Measurements from ENCODE around the gene UMPS. TPM values are rescaled to one million over a fixed set of nuclear protein-coding genes. Genes with fewer than 3 reads are reported as not detected.
A peak's percentile ranks its signal among the peaks of the same experiment; 100 is the strongest.
"Not testable (repeated sequence)": the region's sequence is repeated elsewhere in the genome, so short reads cannot be mapped to it uniquely, and the experiment has no call there.

UMPS gene
- total RNA-seq, 1 donor from 2014 or later: 22.2 TPM

DNA sequence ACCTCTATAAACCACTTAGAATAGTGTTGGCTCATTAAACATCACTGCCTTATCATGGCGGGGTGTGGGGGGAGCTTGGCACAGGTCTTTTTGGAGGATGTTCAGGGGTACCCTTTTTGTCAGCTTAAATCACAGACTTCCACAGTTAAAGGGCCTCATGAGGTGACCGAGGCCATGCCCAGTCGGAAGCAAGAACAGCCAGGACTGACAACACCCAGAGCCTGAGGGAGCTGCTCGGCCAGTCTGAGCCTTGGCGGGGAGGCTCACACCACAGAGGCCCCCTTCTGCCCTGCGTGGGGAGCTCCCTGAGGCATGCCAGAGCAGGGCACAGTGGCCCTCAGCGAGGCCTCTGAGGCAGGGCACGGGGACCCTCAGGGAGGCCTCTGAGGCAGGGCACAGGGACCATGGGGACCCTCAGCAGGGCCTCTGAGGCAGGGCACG lies 49.5 kb downstream of the UMPS start:
- Histone ChIP-seq H3K27ac (peak overlapping the region; percentile 71), H3K4me1 (peaks cover 24% of the 10 kb centered on the region), H3K4me3 (no peak overlapping the region), H3K27me3 (no peaks in the 10 kb centered on the region), H3K36me3 (no peaks in the 10 kb centered on the region), H3K9me3 (no peaks in the 10 kb centered on the region)
- DNase-seq: peak; percentile 53
- intact Hi-C loops (cut with DNase I): no loop called here
- ATAC-seq: no peak
- TF ChIP-seq, protein P1, sequence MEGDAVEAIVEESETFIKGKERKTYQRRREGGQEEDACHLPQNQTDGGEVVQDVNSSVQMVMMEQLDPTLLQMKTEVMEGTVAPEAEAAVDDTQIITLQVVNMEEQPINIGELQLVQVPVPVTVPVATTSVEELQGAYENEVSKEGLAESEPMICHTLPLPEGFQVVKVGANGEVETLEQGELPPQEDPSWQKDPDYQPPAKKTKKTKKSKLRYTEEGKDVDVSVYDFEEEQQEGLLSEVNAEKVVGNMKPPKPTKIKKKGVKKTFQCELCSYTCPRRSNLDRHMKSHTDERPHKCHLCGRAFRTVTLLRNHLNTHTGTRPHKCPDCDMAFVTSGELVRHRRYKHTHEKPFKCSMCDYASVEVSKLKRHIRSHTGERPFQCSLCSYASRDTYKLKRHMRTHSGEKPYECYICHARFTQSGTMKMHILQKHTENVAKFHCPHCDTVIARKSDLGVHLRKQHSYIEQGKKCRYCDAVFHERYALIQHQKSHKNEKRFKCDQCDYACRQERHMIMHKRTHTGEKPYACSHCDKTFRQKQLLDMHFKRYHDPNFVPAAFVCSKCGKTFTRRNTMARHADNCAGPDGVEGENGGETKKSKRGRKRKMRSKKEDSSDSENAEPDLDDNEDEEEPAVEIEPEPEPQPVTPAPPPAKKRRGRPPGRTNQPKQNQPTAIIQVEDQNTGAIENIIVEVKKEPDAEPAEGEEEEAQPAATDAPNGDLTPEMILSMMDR (IDR thresholded peaks at IDR 0.05): no peak

DNA sequence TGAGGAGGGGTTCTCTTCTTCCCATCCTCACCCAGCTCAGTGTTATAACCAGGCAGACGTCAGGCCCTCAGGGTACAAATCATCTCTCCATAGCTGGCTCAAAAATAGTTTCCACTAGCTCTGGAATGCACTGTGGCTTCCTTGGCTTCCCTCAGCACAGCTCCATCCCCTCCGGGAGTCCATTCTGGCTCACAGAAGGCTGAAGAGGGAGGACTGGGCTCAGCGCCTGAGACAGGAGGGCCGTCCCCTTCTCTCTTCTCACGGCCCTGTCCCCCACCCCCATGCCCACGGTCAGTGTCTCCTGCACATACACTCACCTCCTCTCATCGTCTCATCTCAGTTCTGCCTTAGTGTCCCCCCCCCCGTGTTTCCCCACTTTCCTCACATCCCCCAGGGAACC lies 50.1 kb downstream of the UMPS start:
- Histone ChIP-seq H3K27ac (peak overlapping the region; percentile 71), H3K4me1 (peaks cover 22% of the 10 kb centered on the region), H3K4me3 (no peak overlapping the region), H3K36me3 (no peaks in the 10 kb centered on the region), H3K27me3 (no peaks in the 10 kb centered on the region), H3K9me3 (no peaks in the 10 kb centered on the region)
- intact Hi-C loops (cut with DNase I): no loop called here
- peak; percentile 42 for ATAC-seq
- TF ChIP-seq, protein P1 (IDR thresholded peaks at IDR 0.05): no peak
- peak; percentile 58 for DNase-seq

DNA sequence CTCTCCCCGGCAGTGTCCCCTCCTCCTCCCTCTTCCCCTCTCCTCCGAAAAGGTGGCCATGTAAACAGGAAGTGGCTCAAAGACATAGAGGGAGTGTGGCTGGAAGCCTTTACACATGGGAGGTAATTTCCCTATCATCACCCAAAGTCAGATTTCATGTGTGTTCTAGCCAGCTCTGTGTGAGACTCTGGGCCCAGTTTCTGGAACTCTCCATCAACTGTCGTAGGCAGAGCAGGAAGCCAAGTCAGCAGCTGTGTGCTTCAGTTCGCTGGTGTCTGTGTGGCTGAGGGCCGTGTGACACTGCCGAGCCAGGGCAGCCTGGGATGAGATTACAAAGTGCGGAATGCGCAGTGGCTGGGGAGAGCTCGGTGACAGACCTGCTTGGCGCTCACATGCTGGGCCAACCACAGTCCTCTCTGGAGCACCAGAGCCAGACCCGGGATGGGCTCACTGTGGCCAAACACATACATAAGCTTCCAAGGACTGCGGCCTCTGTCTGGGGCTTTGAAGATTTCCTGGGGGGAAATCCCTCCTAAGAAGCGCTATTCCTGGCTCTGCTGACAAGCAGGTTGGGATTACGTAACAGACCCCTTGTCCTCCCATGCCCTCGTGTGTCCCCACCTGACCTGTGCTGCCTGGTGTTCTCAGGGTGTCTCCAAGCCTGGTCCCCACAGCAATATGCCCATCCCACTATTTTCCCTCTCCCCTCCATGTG lies 50.7 kb downstream of the UMPS start:
- Histone ChIP-seq H3K27ac (peak overlapping the region; percentile 71), H3K4me1 (peaks cover 22% of the 10 kb centered on the region), H3K9me3 (no peaks in the 10 kb centered on the region), H3K4me3 (no peak overlapping the region), H3K36me3 (no peaks in the 10 kb centered on the region), H3K27me3 (no peaks in the 10 kb centered on the region)
- TF ChIP-seq, protein P1 (IDR thresholded peaks at IDR 0.05): no peak
- intact Hi-C loops (cut with DNase I): no loop called here
- ATAC-seq: peak; percentile 76
- DNase-seq: peak; percentile 67

DNA sequence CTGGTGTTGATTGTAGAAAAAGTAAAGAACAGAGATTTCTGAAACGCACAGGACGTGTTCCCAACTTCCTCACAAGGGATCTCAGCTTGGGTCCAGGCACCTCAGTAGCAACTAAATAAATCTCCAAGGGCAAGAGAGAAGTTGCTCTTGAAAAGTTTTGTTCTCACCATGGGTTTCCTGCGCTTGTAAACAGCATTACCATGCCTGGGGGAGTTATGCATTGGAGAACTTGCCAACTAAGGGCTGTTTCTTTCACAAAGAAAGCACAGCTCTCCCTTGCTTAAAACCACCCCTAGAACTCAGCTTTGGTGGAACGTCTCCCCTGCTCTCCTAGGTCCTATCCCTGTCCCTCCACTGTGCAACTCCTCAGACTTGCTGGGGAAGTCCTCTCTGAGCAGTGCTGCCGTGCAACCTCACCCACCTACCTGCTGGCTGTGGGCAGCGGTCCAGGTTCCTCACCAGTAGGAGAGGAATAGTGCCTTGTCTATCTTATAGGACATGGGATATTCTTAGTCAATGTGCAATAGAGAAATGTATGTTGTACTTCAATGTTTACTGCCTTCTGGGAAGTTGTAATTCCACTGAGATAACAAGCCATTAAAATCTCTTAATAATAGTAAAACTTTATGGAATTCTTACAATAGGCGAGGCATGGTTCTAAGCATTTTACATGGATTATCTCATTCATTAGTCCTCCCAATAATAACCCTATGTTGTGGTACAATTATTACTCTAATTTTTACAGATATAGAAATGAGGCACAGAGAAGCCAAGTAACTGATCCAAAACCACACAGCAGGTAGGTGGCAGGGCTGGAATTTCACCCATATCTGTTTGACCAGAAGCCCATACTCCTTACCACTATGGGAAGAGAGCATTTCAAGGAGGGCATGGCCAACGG lies 51.5 kb downstream of the UMPS start:
- intact Hi-C loops (cut with DNase I): no loop called here
- no peaks in the 10 kb centered on the region for H3K9me3 ChIP-seq
- peak; percentile 2 for DNase-seq
- peaks cover 24% of the 10 kb centered on the region for H3K4me1 ChIP-seq
- no peak overlapping the region for H3K4me3 ChIP-seq
- H3K27ac ChIP-seq: peak overlapping the region; percentile 71
- H3K27me3 ChIP-seq: no peaks in the 10 kb centered on the region
- no peaks in the 10 kb centered on the region for H3K36me3 ChIP-seq
- no peak for ATAC-seq
- TF ChIP-seq, protein P1 (IDR thresholded peaks at IDR 0.05): no peak

DNA sequence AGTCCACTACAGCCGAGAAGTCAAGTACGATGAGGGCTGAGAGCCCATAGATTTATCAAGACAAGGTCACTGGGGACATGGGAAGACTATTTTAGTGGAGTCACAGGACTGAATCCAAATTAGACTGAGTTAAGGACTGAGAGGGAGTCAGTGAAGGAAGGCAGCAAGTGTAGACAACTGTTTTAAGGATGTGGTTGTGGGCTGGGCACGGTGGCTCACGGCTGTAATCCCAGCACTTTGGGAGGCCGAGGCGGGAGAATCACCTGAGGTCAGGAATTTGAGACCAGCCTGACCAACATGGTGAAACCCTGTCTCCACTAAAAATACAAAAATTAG lies 52.1 kb downstream of the UMPS start:
- H3K27me3 ChIP-seq; H3K36me3 ChIP-seq; DNase-seq; H3K4me3 ChIP-seq; intact Hi-C loops (cut with DNase I); ATAC-seq; H3K27ac ChIP-seq; H3K9me3 ChIP-seq: not testable (repeated sequence)
- peaks cover 30% of the 10 kb centered on the region for H3K4me1 ChIP-seq

DNA sequence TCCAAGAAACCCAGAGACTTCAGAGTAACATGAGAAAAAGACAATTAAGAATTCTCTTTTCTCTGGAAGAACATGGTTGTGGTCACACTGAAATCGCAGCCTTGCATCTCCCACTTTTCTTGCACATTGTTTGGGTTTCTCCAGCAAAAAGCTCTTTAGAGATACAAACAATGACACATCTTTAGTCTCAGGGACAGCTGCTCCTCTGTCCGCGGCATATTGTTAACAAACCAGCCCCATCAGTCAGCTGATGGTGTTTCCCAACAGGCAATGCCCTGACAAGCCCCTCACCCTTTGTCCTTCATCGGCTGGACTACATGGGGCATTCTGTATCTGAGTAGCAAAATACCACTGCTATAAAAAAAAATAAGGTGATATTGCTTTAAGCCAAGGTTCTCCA lies 53.4 kb downstream of the UMPS start:
- peaks cover 33% of the 10 kb centered on the region for H3K4me1 ChIP-seq
- intact Hi-C loops (cut with DNase I): no loop called here
- no peaks in the 10 kb centered on the region for H3K36me3 ChIP-seq

More for the DNA sequence above, 53.4 kb downstream of the UMPS start:
- H3K9me3 ChIP-seq: no peaks in the 10 kb centered on the region
- no peak overlapping the region for H3K4me3 ChIP-seq
- DNase-seq (peak; percentile 6), ATAC-seq (no peak)
- H3K27me3 ChIP-seq: no peaks in the 10 kb centered on the region
- TF ChIP-seq, protein P1 (IDR thresholded peaks at IDR 0.05): no peak
- H3K27ac ChIP-seq: no peak overlapping the region
